GM21515 (cell line): ENCODE measurements around the gene THSD7A.

Experiments
- ATAC-seq: cut with Tn5 transposase; IDR thresholded peaks from one replicate; pipeline ENCODE4 v1.9.1; 2021; ENCODE audit not compliant: unreplicated experiment

Gene THSD7A

DNA sequence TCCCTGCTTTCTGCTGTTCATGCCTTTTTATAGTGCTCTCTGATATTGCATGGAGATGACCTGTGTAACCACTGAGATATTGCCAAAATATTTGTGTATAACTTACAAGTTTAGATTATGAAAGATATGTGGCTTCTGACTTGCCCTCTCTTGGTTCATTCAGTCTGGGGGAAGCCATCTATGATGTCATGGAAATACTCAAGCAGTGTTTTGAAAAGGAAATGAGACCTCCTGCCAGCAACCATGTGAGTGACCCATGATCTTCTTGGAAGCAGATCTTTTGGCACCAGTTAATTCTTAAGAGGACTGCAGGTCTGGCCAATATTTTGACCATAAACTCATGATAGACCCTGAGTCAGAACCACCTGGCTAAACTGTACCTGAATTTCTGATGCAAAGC lies 183.0 kb downstream of the THSD7A start:
- no peak for ATAC-seq

DNA sequence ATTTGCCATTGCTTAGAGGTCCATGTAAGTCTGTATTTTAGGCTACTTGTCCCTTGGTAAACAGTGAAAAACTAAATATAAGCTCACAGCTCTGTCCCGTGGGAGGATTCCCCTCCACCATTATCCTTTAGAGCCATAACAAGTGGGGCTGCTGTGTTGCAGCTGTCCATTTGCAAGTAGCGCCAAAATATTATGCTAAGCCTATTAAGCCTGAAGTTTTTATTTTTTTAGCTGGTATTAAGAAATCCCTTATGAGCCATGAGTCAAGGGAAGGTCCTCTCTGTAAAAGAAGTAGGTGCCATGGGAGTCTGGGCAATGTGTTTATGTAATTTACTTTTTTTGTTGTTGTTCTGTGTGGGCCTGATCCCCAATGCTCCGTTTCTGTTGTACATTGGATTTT lies 183.9 kb downstream of the THSD7A start:
- ATAC-seq = no peak

DNA sequence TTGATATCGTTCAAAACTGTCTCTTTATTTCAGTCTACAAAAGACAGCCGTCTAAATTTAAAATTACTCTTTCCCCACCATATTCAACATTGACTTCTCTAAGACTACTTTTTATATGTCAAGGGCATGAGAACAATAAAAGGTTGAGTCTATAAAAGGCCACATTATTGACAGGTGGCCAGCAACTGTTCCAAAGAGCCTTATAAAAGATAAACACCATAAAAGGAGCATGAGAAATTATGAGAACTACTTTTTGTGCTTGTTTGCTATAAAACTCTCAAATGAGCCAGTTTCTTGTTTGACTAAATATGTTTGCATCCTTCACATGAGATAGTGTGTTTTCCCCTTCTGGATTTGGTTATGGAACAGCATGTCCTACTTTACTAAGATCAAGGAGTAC lies 189.2 kb downstream of the THSD7A start:
- ATAC-seq = no peak

DNA sequence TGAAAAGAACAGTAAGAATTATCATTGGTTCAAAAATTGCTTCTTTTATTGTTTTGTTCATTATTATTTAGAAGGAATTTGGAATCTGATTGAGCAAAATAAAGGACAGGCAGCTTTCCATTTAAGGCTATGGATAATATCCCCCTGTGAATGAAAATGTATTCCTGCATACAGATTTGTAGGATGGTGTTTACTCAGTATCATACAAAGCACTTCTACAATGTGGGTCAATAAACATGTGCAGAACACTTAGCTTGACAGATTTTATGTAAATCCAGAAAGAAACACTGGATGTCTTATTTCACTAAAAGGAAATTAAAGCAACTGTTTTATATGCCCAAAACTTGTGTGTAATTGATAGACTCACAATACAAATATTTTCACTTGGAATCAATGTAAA lies 189.7 kb downstream of the THSD7A start:
- no peak for ATAC-seq

- ATAC-seq = no peak
Measured at GRCh38 chr7:11638011-11638774, 193.8 kb downstream of the THSD7A start.

DNA sequence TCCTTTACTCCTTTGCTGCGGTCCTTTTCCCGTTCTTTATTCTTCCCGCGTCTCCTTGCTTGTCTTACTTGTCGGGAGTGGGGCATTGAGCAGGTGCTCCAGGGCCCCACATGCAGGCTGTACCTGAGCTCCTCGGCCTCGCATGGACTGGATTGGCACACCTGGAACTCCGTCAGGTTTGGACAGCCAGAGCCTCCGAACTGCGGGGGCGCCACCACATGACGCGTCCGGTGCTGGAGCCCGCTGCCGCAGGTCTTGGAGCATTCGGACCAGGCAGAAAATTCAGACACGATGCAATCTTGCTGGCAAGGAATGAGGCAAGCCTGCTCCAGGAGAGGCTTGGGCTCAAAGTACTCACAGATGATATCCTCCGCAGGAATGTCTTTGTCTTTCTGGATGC lies 195.7 kb downstream of the THSD7A start:
- ATAC-seq = no peak

DNA sequence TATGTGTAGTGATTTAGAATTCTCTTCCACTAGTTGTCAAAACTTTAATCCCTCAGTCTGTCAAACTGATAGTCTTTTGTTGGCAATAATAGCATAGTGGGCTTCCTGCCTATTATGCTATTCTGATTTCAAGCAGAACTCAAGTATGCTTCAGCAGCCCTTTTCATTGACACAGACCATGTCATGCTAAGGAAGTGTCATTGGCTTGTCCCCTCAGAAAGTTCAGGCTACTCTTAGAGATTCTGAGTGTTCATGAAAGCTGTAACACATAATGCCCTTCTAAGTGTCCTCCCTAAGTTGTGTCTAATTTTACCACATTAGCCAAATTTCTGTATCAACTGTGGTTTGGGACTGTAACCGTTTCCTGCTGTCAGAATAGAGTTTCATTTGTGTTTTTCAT lies 198.7 kb downstream of the THSD7A start:
- no peak for ATAC-seq

- no peak for ATAC-seq
Measured at GRCh38 chr7:11630355-11630754, 201.6 kb downstream of the THSD7A start.

DNA sequence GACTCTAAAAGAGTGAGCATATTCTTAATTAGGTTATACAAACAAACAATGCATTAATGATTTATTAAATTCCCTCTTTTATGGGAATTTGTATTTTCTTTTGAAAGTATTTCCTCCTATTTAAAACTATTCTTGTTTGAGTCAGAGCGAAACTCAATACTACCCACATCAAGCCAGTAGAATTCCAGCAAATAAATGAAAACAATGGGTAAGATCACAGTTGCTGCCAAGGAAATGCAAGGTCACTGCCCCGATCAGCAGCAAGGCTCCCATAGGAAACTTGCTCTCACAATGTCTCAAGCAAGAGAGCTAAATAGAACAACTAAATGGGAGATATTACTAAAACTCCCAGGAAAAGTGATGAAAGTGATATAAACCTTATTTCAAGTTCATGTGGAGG lies 206.3 kb downstream of the THSD7A start:
- no peak for ATAC-seq

GRCh38 chr7:11623093-11623678 lies 208.8 kb downstream of the THSD7A start:
- no peak for ATAC-seq

GRCh38 chr7:11620406-11621253 lies 211.4 kb downstream of the THSD7A start:
- ATAC-seq = no peak

- no peak for ATAC-seq
Measured at GRCh38 chr7:11616466-11616865, 215.5 kb downstream of the THSD7A start.

DNA sequence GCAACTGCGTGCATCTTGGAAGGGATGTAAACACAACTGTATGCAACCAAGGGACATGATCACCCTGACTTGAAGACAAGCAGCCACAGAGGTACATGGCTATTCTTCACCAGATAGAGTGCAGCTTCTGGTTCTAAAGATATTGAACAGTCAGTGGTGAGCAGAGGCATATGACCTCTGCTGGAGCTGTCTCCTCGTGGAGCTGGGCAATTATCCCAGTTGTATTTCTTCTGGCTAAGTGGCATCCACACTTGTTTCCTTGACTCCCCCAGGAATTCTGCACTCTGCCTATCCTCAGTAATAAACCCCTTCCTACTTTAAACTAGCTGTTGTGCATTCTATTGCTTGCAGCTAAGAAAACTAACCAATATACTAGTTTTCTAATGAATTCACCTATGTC lies 216.8 kb downstream of the THSD7A start:
- no peak for ATAC-seq

DNA sequence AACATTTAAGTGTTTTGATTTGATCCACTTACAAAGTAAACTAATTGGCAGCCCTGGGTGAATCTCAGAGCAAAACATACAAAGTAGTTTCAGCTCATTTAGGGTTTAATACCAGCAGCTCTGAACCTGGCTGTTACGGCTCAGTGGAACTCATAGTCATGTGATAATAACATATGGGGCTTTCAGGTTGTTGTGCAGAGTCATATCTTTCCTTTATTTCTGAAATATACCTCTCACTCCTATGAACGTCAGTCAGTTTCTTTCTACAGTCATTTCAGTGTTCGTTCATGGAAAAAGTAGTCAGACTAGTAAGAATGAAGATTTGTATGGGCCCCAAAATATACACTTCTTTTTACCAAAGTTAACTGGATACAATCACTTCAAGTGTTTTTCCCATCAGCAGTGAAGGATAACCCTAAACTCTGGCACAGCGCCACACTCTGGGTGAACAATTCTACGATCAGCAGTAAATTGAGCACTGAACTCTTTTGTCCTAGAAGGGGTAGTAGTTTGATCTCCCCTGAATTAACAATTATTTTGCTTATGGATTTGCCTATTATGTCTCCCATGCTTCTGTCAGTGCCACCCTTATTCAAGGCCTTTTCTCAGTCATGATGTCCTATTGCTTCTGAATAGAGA lies 218.6 kb downstream of the THSD7A start:
- peak; percentile 86 for ATAC-seq

DNA sequence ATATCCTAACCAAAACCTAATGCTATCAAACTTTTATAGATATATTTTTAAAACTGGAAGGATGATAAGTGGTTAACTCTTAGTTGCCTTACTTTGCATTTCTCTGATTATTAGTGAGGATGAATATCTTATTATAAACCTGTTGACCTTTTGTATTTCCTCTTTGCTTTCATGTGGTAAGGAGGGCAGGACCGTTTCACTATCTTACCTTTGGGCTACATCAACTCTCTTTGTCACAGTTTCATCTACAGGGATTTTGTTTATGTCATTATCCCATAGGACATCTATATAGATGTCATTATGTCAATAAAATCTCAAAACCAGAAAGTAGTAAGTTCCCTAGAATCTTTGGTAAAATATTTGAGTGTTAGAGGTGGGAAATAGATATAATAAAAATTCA lies 219.3 kb downstream of the THSD7A start:
- no peak for ATAC-seq

DNA sequence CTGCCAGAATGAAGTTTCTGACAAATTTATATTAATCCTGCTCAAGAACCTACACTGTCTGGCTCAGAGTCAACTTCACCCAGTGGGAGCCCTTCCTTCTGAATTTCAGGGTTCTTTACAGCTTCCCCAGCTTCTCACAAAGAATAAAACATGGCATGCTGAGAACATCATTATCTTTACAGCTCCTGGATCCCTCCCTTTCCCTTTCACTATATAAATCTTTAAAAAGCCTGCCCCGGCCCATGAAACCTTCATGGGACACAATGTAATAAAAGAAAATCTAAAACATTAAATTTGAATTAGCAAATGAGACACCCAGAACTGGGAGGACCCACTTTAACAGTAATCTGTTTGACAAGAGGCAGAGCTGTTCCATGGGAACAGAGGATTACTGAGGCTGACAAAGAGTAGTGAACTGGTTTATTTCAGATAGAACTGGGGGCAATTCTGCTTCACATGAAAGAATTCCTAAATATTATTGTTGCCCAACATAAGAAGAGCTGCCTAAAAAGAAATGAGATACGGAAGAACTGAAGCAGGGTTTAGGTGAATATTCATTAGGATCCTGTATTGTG lies 222.8 kb downstream of the THSD7A start:
- no peak for ATAC-seq

DNA sequence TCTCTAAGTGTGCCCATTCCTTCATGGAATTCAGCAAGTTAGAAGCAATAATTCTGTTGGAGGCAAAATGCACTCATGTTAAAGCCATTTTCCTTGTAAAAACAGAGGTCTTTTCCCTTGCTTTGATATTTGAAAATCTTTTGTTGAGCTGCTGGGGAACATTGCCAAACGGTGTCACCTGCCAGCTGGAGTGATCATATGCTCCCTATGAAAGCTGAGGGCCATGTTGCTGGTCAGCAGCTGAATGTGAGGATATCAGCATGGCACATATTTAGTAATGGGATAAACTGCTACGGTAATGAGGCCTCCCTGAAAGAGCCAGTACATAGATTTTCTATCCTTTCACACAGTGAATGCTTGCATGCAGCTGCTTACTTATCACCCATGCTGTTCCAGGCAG lies 224.3 kb downstream of the THSD7A start:
- ATAC-seq = no peak

- no peak for ATAC-seq
Measured at GRCh38 chr7:11605749-11606148, 226.2 kb downstream of the THSD7A start.

DNA sequence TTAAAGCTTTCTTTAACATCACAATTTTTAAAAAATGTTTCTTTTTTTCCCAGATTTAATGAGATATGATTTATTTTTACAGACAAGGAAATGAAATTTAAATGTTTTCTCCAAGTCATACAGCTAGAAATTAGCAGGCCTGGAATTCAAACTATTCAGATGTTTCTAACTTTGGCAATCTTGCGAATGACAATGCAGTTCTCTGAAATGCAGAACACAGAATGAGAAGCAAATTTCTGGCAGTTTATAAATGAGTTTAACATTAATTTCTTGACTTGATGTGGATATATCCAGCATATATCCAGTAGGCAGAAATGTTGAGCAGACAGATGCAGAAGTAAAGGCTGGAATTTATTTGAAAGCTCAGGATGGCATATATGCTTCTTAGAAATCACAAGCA lies 227.5 kb downstream of the THSD7A start:
- no peak for ATAC-seq

- no peak for ATAC-seq
Measured at GRCh38 chr7:11601761-11602160, 230.2 kb downstream of the THSD7A start.

GRCh38 chr7:11593322-11593721 lies 238.7 kb downstream of the THSD7A start:
- ATAC-seq = no peak
